Mammary epithelial cell (primary cell): ENCODE measurements around the gene LCN10.

Source experiments
- EZH2 ChIP-seq: IDR thresholded peaks from 2 replicates; pipeline ENCODE4 v1.6.1; 2012; ENCODE audit warnings: low read length, inconsistent platforms, borderline replicate concordance
- TF ChIP-seq, protein P1 (sequence below), 2 donors: IDR thresholded peaks in 1 of 2; conservative IDR thresholded peaks in 1 of 2; 2 replicates each; pipeline ENCODE4 v1.5.1; 2011 to 2012; ENCODE audit warnings: inconsistent platforms in 2 of 2, low read length in 2 of 2, mild to moderate bottlenecking in 2 of 2, control low read depth in 1 of 2, low read depth in 1 of 2; ENCODE audit not compliant: insufficient read depth in 1 of 2; ENCODE audit errors: extremely low read depth in 1 of 2

DNA sequence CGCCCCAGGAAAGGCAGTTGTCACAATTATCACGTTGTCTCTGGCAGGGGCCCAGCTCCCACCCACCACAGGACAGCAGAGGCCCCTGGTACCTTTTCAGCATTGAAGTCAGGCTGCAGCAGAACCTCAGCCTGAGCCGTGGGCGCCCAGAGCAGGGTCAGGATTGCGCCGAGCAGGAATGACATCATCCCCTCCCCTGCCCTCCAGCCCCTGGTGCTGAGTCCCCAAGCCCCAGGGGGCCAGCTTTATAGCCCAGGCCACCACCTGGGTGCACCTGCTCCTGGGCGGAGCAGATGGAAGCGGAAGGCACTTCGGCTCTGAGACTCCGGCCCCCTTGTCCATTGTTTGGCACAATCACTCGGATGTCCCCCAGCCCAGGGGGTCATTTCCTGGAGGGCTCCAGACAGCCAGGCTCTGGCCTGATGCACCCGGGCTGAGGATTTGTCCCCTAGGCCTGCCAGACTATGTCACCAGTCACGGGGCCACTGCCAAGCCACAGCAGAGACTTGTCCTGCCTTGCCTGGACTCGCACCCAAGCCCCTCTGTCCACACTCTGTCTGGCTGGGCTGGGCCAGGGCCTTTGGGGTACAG, 21.7 kb upstream of the LCN10 start, which contains the start of gene LCN15:
- TF ChIP-seq, protein P1, sequence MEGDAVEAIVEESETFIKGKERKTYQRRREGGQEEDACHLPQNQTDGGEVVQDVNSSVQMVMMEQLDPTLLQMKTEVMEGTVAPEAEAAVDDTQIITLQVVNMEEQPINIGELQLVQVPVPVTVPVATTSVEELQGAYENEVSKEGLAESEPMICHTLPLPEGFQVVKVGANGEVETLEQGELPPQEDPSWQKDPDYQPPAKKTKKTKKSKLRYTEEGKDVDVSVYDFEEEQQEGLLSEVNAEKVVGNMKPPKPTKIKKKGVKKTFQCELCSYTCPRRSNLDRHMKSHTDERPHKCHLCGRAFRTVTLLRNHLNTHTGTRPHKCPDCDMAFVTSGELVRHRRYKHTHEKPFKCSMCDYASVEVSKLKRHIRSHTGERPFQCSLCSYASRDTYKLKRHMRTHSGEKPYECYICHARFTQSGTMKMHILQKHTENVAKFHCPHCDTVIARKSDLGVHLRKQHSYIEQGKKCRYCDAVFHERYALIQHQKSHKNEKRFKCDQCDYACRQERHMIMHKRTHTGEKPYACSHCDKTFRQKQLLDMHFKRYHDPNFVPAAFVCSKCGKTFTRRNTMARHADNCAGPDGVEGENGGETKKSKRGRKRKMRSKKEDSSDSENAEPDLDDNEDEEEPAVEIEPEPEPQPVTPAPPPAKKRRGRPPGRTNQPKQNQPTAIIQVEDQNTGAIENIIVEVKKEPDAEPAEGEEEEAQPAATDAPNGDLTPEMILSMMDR (conservative IDR thresholded peaks at IDR 0.05 in 1 of 2, IDR thresholded peaks at IDR 0.05 in 1 of 2; ENCODE audit: extremely low read depth in 1 of 2, insufficient read depth in 1 of 2, low read depth in 1 of 2, low read length in 2 of 2), result no peak
- TF ChIP-seq EZH2, result no peak
